ENCODE results near the gene ZNF627.
"Not testable (repeated sequence)": the region's sequence is repeated elsewhere in the genome, so short reads cannot be mapped to it uniquely, and the experiment has no call there.

The ZNF627 gene

GRCh38 chr19:11624069-11624463 is 26.8 kb downstream of the ZNF627 start:
- DNase-seq (ENCODE audit: low read depth), result peak; percentile 9

GRCh38 chr19:11626252-11626651 is 29.0 kb downstream of the ZNF627 start:
- no peak for DNase-seq (ENCODE audit: low read depth)

- no peak for DNase-seq (ENCODE audit: low read depth)
Observed at GRCh38 chr19:11633223-11633622, 35.9 kb downstream of the ZNF627 start.

GRCh38 chr19:11634018-11634662 is 36.9 kb downstream of the ZNF627 start:
- not testable (repeated sequence) for DNase-seq (ENCODE audit: low read depth)

GRCh38 chr19:11639245-11639601 is 41.9 kb downstream of the ZNF627 start:
- no peak for DNase-seq (ENCODE audit: low read depth)

- DNase-seq (ENCODE audit: low read depth), result peak; percentile 63
Observed at GRCh38 chr19:11639602-11640471, 42.6 kb downstream of the ZNF627 start.

GRCh38 chr19:11641244-11641643 is 44.0 kb downstream of the ZNF627 start:
- DNase-seq (ENCODE audit: low read depth), result no peak

GRCh38 chr19:11642902-11643301 is 45.6 kb downstream of the ZNF627 start:
- DNase-seq (ENCODE audit: low read depth), result no peak

GRCh38 chr19:11649941-11650340 is 52.7 kb downstream of the ZNF627 start:
- no peak for DNase-seq (ENCODE audit: low read depth)

- no peak for DNase-seq (ENCODE audit: low read depth)
Observed at GRCh38 chr19:11651062-11651461, 53.8 kb downstream of the ZNF627 start.

GRCh38 chr19:11652056-11652455 is 54.8 kb downstream of the ZNF627 start:
- no peak for DNase-seq (ENCODE audit: low read depth)

- DNase-seq (ENCODE audit: low read depth), result no peak
Observed at GRCh38 chr19:11652492-11652891, 55.2 kb downstream of the ZNF627 start.

GRCh38 chr19:11656535-11656934 is 59.3 kb downstream of the ZNF627 start:
- DNase-seq (ENCODE audit: low read depth), result no peak

- DNase-seq (ENCODE audit: low read depth), result no peak
Observed at GRCh38 chr19:11657307-11657706, 60.0 kb downstream of the ZNF627 start.

- DNase-seq (ENCODE audit: low read depth), result no peak
Observed at GRCh38 chr19:11658970-11659369, 61.7 kb downstream of the ZNF627 start.

GRCh38 chr19:11659612-11660011 is 62.3 kb downstream of the ZNF627 start:
- DNase-seq (ENCODE audit: low read depth), result no peak

- DNase-seq (ENCODE audit: low read depth), result no peak
Observed at GRCh38 chr19:11662278-11662677, 65.0 kb downstream of the ZNF627 start.

GRCh38 chr19:11663181-11663591 is 65.9 kb downstream of the ZNF627 start:
- no peak for DNase-seq (ENCODE audit: low read depth)

Data from non-pigmented ciliary epithelial cell (primary cell).